ENCODE data around the gene NPPC.
"Not testable (repeated sequence)": the region's sequence is repeated elsewhere in the genome, so short reads cannot be mapped to it uniquely, and the experiment has no call there.

The NPPC gene

DNA sequence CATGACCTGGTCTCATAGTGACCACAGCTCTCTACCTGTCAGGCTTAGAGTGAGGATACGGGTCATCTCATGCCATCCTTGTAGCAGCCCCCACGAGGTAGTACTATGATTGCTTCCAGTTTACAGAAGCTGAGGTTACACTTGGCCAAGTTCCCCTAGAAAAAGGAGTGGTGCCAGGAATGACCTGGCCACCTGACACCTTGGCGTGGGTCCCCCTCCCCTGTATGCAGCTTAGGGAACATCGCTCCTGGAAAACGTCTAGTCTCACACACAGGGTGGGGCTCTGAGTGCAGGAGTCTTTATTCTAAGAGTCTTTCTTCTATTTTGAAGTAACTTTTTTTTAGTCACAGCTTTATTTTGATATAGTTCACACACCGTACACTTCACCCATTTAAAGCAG is 14.8 kb downstream of the NPPC start:
- no peak for DNase-seq
- H3K27ac ChIP-seq (ENCODE audit: low read depth, low read length) = no peak overlapping the region
- no peak overlapping the region for H3K23ac ChIP-seq (ENCODE audit: low read length)
- no peak overlapping the region for H4K8ac ChIP-seq (ENCODE audit: low read depth, low read length)
- H4K12ac ChIP-seq (ENCODE audit: low read depth, low read length) = no peak overlapping the region
- H3K9me3 ChIP-seq (ENCODE audit: insufficient read depth, low read depth, low read length) = no peaks in the 10 kb centered on the region
- H3K36me3 ChIP-seq (ENCODE audit: control insufficient read depth in 1 of 2, insufficient read depth in 2 of 2, low read length in 2 of 2) = no peaks in the 10 kb centered on the region
- no peak overlapping the region for H2BK12ac ChIP-seq (ENCODE audit: low read length)
- H3K79me2 ChIP-seq (ENCODE audit: control insufficient read depth, insufficient read depth, low read length, poor library complexity) = no peaks in the 10 kb centered on the region
- no peak overlapping the region for H4K91ac ChIP-seq (ENCODE audit: low read depth, low read length)
- H3K79me1 ChIP-seq (ENCODE audit: low read length) = no peaks in the 10 kb centered on the region
- no peak overlapping the region for H3K4me3 ChIP-seq (ENCODE audit: low read depth, low read length)
- no peak overlapping the region for H2BK120ac ChIP-seq (ENCODE audit: insufficient read depth, low read length, poor library complexity)
- H3K9ac ChIP-seq (ENCODE audit: low read length) = no peak overlapping the region
- no peaks in the 10 kb centered on the region for H3K27me3 ChIP-seq (ENCODE audit: insufficient read depth, low read length)
- no peak overlapping the region for H2AFZ ChIP-seq (ENCODE audit: insufficient read depth, low read length, poor library complexity)
- no peak overlapping the region for H3K4me2 ChIP-seq (ENCODE audit: low read length)
- no peak overlapping the region for H3K14ac ChIP-seq (ENCODE audit: low read length)
- no peak overlapping the region for H2AK5ac ChIP-seq (ENCODE audit: low read length)
- no peak overlapping the region for H3K4ac ChIP-seq (ENCODE audit: low read depth, low read length)
- no CpG with 5 or more reads among the region's 6 CpGs for WGBS (ENCODE audit: extremely low coverage, insufficient coverage, insufficient read length)
- H3K4me1 ChIP-seq (ENCODE audit: control insufficient read depth in 1 of 2, insufficient read depth in 2 of 2, low read length in 2 of 2) = no peaks in the 10 kb centered on the region
- no peak overlapping the region for H2BK5ac ChIP-seq (ENCODE audit: low read depth, low read length, poor library complexity)
- H3K18ac ChIP-seq (ENCODE audit: low read length) = no peak overlapping the region

DNA sequence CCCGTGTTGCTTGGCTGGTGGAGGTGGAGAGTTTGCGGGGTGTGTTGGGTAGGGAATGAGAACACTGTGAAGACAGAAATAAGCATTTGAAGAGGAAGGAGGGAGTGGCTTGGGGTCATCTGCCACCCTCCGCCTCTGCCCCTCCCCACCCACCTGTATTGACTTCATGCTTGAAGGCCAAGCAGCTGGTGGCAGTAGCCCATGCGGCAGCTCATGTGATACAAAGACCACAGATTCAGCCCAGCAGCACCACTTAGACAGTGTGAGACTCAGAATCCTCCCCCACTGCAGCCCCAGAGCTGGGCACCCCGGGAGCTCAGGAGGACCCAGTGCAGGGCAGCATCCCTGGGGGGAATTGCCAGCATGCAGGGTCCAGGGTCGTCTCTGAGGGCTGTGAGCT is 15.4 kb downstream of the NPPC start:
- H3K36me3 ChIP-seq (ENCODE audit: control insufficient read depth in 1 of 2, insufficient read depth in 2 of 2, low read length in 2 of 2) = no peaks in the 10 kb centered on the region
- no peak overlapping the region for H4K12ac ChIP-seq (ENCODE audit: low read depth, low read length)
- H3K9ac ChIP-seq (ENCODE audit: low read length) = no peak overlapping the region
- no peak overlapping the region for H2AK5ac ChIP-seq (ENCODE audit: low read length)
- no peak overlapping the region for H3K18ac ChIP-seq (ENCODE audit: low read length)
- no peaks in the 10 kb centered on the region for H3K27me3 ChIP-seq (ENCODE audit: insufficient read depth, low read length)
- H2AFZ ChIP-seq (ENCODE audit: insufficient read depth, low read length, poor library complexity) = no peak overlapping the region
- H2BK5ac ChIP-seq (ENCODE audit: low read depth, low read length, poor library complexity) = no peak overlapping the region
- no peak overlapping the region for H3K4ac ChIP-seq (ENCODE audit: low read depth, low read length)
- no peak overlapping the region for H3K14ac ChIP-seq (ENCODE audit: low read length)
- WGBS (ENCODE audit: extremely low coverage, insufficient coverage, insufficient read length) = 100% methylated on average over 1 of the region's 6 CpGs
- H3K23ac ChIP-seq (ENCODE audit: low read length) = no peak overlapping the region
- no peak for DNase-seq
- H3K9me3 ChIP-seq (ENCODE audit: insufficient read depth, low read depth, low read length) = no peaks in the 10 kb centered on the region
- no peak overlapping the region for H3K27ac ChIP-seq (ENCODE audit: low read depth, low read length)
- no peaks in the 10 kb centered on the region for H3K79me1 ChIP-seq (ENCODE audit: low read length)
- H2BK12ac ChIP-seq (ENCODE audit: low read length) = no peak overlapping the region
- no peak overlapping the region for H2BK120ac ChIP-seq (ENCODE audit: insufficient read depth, low read length, poor library complexity)
- H3K4me1 ChIP-seq (ENCODE audit: control insufficient read depth in 1 of 2, insufficient read depth in 2 of 2, low read length in 2 of 2) = peaks cover 0 to 2% of the 10 kb centered on the region in 2 experiments
- no peak overlapping the region for H3K4me3 ChIP-seq (ENCODE audit: low read depth, low read length)
- no peak overlapping the region for H3K4me2 ChIP-seq (ENCODE audit: low read length)
- H4K91ac ChIP-seq (ENCODE audit: low read depth, low read length) = no peak overlapping the region
- H3K79me2 ChIP-seq (ENCODE audit: control insufficient read depth, insufficient read depth, low read length, poor library complexity) = no peaks in the 10 kb centered on the region
- no peak overlapping the region for H4K8ac ChIP-seq (ENCODE audit: low read depth, low read length)

GRCh38 chr2:231910161-231910560 is 16.0 kb downstream of the NPPC start:
- H3K23ac ChIP-seq (ENCODE audit: low read length); H2BK5ac ChIP-seq (ENCODE audit: low read depth, low read length, poor library complexity): not testable (repeated sequence)

DNA sequence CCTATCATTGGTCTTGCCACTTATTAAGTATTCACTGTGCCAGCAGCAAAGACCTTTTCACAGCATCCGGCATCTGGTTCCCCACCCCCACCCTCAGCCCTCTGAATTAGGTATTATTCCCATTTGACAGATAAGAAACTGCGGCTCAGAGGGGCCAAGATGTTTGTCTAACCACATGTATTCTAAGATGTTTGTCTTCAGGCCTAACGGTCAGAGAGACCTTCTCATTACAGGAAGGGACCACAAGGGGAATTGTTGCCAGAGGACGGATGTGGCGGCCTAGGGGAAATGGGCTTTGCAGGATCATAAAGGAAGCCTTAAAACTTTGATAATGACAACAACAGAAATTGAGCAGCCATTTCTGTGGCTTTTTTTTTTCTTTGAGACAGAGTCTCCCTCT is 16.6 kb downstream of the NPPC start:
- DNase-seq = no peak
- WGBS (ENCODE audit: extremely low coverage, insufficient coverage, insufficient read length) = no CpG with 5 or more reads among the region's 5 CpGs

More at GRCh38 chr2:231910161-231910560, 16.0 kb downstream of the NPPC start:
- H3K9me3 ChIP-seq (ENCODE audit: insufficient read depth, low read depth, low read length); H3K9ac ChIP-seq (ENCODE audit: low read length); H3K14ac ChIP-seq (ENCODE audit: low read length); H3K79me1 ChIP-seq (ENCODE audit: low read length); H2BK12ac ChIP-seq (ENCODE audit: low read length); H3K27me3 ChIP-seq (ENCODE audit: insufficient read depth, low read length); H3K27ac ChIP-seq (ENCODE audit: low read depth, low read length); H3K36me3 ChIP-seq (ENCODE audit: control insufficient read depth in 1 of 2, insufficient read depth in 2 of 2, low read length in 2 of 2); H4K8ac ChIP-seq (ENCODE audit: low read depth, low read length); H3K18ac ChIP-seq (ENCODE audit: low read length); H3K79me2 ChIP-seq (ENCODE audit: control insufficient read depth, insufficient read depth, low read length, poor library complexity); H3K4me2 ChIP-seq (ENCODE audit: low read length); H3K4me1 ChIP-seq (ENCODE audit: control insufficient read depth in 1 of 2, insufficient read depth in 2 of 2, low read length in 2 of 2); H3K4ac ChIP-seq (ENCODE audit: low read depth, low read length); H2BK120ac ChIP-seq (ENCODE audit: insufficient read depth, low read length, poor library complexity); DNase-seq; H4K12ac ChIP-seq (ENCODE audit: low read depth, low read length); H4K91ac ChIP-seq (ENCODE audit: low read depth, low read length); H2AFZ ChIP-seq (ENCODE audit: insufficient read depth, low read length, poor library complexity); H3K4me3 ChIP-seq (ENCODE audit: low read depth, low read length); H2AK5ac ChIP-seq (ENCODE audit: low read length): not testable (repeated sequence)
- no CpG with 5 or more reads among the region's 7 CpGs for WGBS (ENCODE audit: extremely low coverage, insufficient coverage, insufficient read length)

More for the DNA sequence above, 16.6 kb downstream of the NPPC start:
- no peak overlapping the region for H2AFZ ChIP-seq (ENCODE audit: insufficient read depth, low read length, poor library complexity)
- no peaks in the 10 kb centered on the region for H3K27me3 ChIP-seq (ENCODE audit: insufficient read depth, low read length)
- H4K12ac ChIP-seq (ENCODE audit: low read depth, low read length) = no peak overlapping the region
- no peak overlapping the region for H2BK12ac ChIP-seq (ENCODE audit: low read length)
- no peaks in the 10 kb centered on the region for H3K79me2 ChIP-seq (ENCODE audit: control insufficient read depth, insufficient read depth, low read length, poor library complexity)
- no peak overlapping the region for H3K4ac ChIP-seq (ENCODE audit: low read depth, low read length)
- H3K14ac ChIP-seq (ENCODE audit: low read length) = no peak overlapping the region
- H4K8ac ChIP-seq (ENCODE audit: low read depth, low read length) = no peak overlapping the region
- H3K9ac ChIP-seq (ENCODE audit: low read length) = no peak overlapping the region
- H3K4me3 ChIP-seq (ENCODE audit: low read depth, low read length) = no peak overlapping the region
- H3K4me1 ChIP-seq (ENCODE audit: control insufficient read depth in 1 of 2, insufficient read depth in 2 of 2, low read length in 2 of 2) = peaks cover 0 to 2% of the 10 kb centered on the region in 2 experiments
- H3K9me3 ChIP-seq (ENCODE audit: insufficient read depth, low read depth, low read length) = no peaks in the 10 kb centered on the region
- H2BK120ac ChIP-seq (ENCODE audit: insufficient read depth, low read length, poor library complexity) = no peak overlapping the region
- H3K36me3 ChIP-seq (ENCODE audit: control insufficient read depth in 1 of 2, insufficient read depth in 2 of 2, low read length in 2 of 2) = no peaks in the 10 kb centered on the region
- H3K4me2 ChIP-seq (ENCODE audit: low read length) = no peak overlapping the region
- no peak overlapping the region for H3K23ac ChIP-seq (ENCODE audit: low read length)
- H4K91ac ChIP-seq (ENCODE audit: low read depth, low read length) = no peak overlapping the region
- H3K27ac ChIP-seq (ENCODE audit: low read depth, low read length) = no peak overlapping the region
- no peak overlapping the region for H3K18ac ChIP-seq (ENCODE audit: low read length)
- H2BK5ac ChIP-seq (ENCODE audit: low read depth, low read length, poor library complexity) = no peak overlapping the region
- no peak overlapping the region for H2AK5ac ChIP-seq (ENCODE audit: low read length)
- H3K79me1 ChIP-seq (ENCODE audit: low read length) = no peaks in the 10 kb centered on the region

All from trophoblast cell (in vitro differentiated cells and primary cell).